Activated CD4-positive, alpha-beta T cell treated with anti-CD3 and anti-CD28 coated beads for 48 hours (primary cell): ENCODE measurements around the gene RGS7BP.

ENCODE experiments used
- DNase-seq: peaks from one replicate; pipeline ENCODE4 v3.0.0-alpha.2; 2020

RGS7BP gene

DNA sequence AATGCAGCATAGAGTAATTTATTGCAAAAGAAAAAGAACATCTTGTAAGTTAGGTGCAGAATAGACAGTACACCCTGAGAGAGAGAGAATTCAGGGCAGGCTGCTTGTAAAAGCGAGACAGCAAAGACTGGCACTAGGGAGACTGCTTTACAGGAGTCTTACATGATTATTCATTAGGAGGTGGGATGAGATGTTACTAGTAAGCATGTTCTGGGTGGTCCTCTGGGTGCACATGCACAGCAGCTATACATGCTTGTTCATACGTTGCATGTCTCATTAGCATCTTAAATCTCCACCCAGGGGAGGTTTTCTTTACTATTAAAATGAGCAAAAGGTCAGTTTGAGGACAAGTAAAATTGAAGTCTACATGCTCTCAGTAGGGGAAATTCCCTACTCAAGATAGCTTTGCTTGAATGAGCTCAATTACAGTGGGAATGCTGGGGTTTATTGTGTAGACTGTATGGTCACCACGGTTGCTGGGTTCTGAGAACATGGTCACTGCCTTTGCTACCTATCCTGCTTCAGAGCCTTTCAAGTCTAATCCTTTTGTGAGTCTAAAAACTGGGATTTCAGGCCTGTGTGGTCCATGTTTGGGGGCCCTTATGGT lies 60.6 kb downstream of the RGS7BP start:
- no peak for DNase-seq

DNA sequence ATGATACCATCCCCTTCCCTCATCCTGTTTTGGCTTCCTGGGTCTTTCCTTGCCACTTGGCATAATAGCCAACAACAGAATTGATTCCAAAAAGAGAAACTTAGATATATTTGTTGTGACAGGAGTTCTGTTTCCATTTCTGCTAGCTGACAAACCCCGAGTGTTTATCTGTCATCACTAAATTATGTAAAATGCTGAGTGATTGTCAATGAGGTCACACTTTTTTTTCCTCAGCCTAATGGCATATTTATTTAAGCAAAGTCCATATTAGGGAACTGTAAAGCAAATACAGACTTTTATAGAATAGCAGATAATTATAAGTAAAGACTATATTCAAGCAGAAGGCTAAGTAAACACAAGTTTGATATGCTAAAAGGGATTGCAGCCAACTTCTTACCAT lies 64.0 kb downstream of the RGS7BP start:
- no peak for DNase-seq

DNA sequence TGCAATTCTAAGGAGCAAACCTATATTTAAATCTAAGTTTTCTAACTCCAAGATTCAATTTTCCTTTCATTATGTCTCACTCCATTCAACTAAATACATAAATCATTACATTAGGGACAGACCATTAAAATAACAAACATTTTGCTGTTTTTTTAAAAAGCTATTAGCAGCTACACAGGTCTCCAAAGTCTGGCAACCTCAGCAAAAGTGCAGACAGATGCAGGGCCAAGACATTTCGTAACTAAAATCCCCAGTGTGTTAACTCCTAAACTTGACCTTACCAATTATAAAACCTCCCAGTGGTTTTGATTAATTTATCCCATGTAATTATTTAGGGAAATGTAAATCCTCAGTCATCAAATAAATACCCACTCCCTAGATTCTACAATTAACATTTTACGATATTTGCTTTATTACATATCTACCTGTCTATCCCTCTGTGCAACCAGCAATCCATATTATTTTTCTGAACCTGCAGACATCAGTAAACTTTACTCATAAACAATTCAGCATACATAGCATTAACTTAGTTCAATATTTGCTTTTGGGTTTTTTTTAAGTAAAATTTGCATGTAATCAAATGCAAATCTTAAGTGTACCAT lies 64.7 kb downstream of the RGS7BP start:
- no peak for DNase-seq

DNA sequence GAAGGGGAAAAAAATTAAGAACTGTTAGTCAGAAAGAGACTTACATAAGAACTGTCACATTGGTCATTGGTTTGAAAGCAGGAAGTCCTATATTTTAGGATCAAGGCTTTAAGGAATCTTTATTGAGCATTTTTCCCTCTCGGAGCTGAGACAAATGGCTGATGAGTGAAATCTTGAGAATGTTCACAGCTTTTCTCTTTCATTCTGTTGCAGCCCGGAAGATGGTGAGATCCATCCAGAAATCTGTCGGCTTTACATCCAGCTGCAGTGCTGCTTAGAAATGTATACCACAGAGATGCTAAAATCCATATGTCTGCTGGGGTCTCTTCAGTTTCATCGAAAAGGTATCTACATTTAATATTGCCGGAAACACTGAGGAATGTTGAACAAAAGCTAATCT lies 69.7 kb downstream of the RGS7BP start:
- no peak for DNase-seq

DNA sequence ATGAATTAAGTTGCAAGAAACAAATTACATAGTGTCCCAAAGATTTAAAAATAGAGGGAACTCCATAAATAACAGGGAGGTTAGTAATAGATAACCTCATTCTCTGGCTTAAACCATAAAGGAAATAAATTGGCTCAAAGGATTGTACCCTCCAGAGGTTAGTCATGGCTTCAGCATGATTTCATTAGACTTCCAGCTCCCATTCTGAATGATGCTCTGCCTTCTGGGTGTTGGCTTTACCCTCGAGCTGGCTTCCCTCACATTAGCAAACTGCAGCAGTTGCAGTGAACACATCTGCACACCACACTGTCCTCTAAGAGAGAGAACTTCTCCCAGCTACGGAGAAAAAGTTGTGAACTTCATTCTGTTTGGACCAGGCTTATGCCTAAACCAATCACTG lies 70.4 kb downstream of the RGS7BP start:
- no peak for DNase-seq

DNA sequence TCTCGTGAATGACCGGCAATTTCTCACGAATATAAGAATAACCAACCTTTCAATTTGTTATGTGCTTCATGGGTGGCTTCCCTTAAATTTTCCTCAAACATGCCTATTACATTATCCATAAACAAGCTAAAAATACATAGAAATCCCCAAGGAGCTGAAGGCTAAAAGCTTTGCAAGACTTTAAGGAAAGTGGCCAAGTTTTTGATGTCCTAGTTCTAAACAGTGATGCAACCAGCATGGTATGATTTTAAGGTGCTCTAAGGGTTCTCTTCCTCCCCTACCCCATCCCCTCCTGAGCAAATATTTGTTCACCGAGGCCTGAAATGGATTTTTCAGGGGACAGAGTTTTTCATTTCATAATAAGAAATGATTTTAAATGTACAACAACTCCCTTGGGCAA lies 79.8 kb downstream of the RGS7BP start:
- no peak for DNase-seq

DNA sequence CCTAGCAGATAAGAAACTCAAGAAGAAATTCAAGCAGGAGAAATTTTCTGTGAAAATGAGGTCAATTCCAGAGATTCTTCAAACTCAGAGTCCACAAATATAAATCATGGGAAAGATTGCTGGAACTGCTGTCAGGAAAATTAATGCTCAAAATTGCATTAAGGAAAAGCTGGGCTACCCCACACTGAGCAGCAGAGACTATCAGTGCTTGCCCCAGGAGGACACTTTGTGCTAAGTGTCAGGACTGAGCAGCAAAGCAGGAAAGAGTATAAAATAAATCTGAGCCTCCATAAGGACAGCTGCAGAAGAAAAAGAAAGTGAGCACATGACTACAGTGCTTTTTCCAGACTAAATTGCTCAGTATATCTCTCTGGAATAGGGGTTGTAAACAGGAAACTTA lies 81.6 kb downstream of the RGS7BP start:
- DNase-seq = no peak

DNA sequence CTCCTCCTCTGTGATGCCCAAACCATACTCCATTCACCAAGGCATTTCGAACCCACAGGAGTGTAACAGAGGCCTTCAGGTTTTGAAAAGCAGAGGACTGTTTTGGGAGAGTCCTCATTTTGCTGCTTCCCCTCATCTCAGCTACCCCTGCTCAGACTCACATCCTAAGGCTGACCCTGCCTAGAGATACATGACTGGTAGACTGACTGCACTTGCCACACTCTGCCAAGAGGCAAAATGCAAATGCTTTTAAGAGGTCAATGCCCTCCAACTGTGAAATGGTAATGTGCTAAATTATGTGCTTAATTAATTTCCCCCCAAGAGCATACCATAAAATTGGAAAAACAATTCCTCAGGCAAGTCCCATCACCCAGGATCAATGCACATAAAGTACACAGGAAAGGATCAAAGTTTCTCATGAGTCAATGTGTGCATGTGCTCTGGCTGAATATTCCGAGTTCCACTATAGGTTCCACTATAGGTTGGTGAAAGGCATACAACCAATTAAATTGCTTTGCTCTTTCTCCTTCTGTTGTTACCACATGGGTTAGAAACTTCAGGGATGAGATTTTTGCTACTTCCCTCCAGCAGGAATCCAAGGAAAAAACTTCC lies 87.0 kb downstream of the RGS7BP start:
- no peak for DNase-seq

DNA sequence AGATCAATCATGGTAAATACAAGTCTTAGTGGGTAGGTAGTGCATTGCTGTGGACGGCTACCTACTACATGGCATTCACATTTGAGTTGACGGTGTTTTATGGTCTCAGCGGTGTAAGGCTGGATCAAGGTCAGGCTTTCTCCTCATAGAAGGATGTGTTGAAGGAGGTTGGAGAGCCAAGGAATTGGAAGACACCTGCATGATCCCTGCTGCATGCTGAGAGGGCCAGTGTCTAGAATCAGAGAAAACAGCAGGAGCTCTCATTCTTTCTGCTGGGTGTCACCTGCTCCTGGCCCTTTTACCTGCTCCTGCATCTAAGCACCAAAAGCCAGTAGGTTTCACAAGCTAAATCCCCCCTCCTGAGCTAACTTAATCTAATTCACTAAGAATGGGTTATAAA lies 88.2 kb downstream of the RGS7BP start:
- DNase-seq = no peak

DNA sequence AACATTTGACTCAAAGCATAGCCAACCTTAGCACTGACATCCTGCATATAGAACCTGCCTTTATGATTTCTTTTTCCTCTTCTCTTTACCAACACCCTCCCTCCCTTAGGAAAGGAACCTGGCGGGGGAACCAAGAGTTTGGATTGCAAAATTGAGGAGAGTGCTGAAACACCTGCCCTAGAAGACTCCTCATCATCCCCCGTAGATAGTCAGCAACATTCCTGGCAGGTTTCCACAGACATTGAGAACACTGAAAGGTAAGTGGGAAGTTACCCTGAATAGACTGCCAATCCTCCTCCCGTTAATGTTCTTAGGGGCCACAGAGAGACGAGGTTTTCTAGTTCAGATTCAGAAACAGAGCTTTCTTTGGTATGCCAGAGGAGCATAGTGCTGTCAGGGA lies 88.8 kb downstream of the RGS7BP start:
- no peak for DNase-seq

DNA sequence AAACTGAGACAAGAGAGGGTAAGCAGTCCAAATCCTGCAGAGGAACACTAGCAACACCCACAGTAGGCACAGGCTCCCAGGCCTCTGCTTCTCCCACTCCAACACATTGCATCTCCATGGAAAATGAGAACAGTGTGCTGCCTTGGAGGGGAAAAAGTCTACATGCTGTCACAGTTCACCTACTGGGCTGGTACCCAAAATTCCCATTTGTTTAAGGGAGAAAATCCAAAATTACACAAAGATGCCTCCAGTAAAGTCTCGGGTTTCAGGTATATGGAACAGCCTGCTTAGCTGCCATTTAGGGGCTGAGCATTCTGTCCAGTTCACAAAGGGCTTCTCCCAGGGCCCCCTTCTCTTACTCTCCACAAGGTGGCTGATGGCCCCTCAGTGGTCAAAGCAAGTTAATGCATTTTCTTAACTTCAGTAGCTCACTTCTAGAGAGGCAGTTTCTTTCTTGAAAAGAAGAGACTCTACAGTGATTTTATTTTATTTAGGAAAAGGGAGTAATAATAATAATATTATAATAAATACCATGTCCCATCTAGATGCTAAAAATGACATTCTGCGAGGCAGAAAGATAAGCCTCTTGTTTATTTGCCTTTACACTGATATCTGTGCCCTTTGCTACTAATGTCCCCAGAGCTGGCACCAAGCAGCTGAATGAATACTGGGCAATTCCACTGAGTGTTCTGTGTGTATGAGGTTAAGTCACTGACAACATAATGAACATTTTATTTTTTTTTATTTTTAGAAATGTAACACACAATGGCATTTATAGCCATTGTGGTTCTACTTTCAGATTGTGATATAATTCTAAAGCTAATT lies 89.4 kb downstream of the RGS7BP start:
- no peak for DNase-seq

DNA sequence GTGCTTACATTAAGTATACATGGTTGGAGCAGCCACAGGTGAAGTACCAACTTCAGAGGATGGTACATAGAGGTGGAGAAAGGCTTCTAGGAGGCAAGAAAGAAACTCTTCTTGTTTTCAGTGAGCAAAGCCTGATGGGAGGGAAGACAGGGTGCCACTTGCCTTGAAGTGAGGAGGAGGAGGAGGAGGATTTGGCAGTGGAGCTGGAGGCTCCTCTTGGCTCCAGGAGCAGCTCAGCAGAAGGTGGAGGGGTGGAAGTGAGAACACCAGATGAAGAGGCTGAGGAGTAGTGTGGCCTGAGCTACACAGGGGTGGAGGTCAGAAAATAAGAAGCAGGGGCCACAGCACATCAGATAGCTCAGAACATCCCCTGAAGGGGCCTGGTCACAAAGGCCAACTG lies 93.4 kb downstream of the RGS7BP start:
- no peak for DNase-seq

DNA sequence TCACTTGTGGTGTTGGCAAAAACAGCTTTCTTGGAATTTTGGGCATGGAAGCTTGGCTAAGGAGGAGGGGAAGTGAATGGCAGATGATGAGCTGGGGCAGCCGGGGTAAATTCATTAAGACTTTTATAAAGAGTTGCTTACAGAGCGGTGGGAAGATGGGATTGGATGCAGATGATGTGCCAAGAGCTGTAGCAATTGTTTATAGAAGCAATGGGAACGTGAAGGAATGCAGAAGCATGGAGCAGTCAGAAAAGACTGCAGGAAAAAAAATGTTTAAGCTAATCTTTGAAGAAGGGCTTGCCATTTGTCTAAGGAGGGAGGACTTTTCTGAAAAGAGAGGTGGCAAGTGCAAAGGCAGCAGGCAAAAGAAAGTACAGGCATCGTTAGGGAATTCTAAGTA lies 97.9 kb downstream of the RGS7BP start:
- DNase-seq = no peak

DNA sequence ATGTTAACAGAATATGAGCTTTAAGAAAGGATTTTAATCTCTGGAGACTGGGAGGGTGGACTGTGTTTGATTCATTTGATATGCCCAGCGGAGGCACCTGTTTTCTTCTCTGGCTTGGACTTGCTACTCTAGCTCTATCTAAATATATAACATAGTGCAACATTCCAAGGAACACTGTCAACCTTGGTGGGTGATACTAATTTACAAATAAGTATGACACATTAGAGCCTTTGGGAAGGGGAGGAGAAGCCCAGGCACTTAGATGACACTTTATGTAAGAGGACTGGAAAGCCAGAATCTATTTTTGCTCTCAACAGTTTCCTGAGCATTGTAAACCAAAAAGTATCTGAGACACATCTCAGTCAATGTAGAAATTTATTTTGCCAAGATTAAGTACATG lies 101.1 kb downstream of the RGS7BP start:
- DNase-seq = no peak

DNA sequence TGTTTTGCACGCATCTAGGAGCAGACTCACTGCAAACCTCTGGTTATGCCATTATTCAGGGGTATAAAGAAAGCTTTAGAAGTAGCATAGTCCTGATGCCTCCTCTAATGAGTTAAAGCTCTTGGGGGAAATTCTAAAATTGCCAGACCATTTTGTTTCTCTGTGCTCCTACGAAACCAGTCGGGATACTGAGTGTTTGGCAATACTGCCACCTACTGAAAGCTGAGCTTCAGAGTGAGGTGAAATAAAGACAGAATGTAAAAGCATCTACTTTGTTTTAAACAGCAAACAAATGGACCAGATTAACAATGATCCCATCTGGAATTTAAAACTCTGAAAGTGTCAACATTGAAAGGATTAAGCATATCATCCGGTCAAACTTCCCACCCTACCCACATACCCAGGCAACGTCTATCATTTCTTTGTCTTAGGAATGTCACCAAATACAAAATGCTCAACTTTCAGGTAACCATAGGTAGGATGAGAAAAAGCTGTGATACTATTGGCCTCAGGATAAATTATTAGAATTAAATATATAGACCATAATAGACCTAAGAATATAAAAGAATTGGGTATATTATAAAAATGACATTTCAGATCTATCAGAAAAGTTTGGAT lies 106.6 kb downstream of the RGS7BP start:
- peak; percentile 11 for DNase-seq

DNA sequence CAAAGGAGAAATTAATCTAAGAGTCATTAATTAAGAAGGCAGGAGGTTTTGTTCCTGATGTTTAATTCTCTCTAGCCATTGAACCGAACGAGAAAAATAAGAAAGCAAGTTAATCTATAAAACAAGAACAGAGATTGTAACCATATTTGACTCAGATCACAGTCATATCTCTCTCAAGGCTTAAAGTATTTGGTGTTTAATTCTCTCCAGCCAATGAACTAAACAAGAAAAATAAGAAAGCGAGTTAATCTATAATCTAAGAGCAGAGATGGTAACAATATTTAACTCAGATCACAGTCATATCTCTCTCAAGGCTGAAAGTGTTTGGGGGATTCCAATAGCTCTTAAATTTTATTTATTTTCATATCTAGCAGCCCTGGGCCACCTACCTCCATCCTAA lies 110.1 kb downstream of the RGS7BP start:
- DNase-seq = no peak

DNA sequence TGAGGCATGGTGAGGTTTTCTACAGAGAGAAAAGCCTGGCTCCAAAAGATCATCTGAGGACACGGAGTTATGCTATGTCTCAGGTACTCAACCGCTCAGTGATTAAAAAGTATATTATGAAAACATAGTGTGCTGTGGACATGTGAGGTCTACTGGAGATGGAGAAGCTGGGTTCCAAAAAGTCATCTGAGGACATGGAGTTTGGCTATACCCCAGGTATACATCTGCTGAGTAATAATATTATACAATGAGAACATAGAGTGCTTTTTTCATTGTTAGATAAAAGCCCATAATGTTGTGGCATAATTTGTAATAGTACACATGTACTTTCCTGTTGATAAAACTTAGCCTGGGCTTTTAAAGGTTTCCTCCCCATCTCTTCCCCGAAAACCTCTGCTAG lies 113.8 kb downstream of the RGS7BP start:
- DNase-seq = no peak

DNA sequence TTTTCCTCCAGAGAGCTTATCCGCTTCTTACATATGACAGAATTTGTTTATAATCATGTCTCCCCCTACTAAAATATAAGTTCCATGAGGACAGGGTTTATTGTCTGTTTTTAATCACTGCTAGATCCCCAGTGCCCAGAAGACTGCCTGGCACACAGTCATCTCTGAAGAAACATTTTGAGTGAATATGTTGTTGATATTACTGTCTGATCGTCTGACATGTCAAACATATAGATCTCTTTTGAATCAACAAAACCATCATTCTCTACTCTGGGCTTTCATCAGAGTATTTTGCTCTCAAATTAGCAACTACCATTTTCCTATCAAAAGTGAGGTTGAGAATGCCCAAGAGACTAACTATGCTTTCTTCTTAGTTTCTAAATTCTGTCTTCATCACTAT lies 117.2 kb downstream of the RGS7BP start:
- DNase-seq = no peak

DNA sequence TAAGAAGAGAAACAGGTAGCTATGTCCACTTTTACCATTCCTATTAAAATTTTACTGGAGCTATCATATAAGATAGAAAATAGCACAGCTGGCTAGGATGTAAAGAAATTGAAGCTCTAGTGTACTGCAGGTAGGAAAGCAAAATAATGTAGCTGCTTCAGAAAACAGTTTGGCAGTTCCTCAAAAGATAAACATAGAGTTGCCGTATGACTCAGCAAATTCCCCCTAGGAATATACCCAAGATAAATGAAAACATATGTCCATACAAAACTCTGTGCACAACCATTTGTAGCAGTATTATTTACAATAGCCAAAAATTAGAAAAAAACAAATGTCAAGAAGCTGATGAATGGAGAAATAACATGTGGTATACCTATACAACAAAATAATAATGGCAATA lies 119.9 kb downstream of the RGS7BP start:
- no peak for DNase-seq

DNA sequence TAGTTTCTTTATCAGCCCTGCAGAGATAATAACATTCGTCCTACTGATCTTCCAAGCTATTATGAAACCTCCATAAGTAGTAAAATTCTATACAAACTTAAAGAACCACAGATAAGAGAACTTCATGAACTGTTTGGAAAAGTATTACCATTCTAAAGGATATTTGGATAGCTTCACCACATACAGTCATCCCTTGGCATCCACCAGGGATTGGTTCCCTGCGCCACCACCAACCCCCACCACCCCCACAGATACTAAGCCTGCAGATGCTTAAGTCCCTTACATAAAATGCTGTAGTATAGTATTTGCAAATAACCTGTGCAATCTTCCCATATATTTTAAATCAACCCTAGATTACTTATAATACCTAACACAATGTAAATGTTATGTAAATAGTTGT lies 123.1 kb downstream of the RGS7BP start:
- DNase-seq = no peak

DNA sequence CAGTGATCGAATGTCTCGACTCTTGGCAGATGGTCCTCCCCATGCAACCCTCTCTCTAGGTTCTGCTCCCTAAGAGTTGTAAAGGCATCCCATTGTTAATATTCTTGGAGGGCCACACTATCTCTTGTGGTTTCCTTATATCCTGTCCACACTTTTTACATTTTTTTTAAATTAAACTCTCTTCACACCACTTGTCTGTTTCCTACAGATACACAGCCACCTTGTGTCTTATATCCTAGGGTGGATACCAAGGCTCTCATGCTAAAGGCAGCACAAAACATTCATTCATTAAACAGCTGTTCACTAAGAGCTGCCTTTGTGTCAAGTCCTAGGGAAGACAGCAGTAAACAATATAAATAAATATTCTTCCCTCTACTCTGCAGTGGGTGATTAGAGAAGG lies 124.0 kb downstream of the RGS7BP start:
- DNase-seq = no peak

DNA sequence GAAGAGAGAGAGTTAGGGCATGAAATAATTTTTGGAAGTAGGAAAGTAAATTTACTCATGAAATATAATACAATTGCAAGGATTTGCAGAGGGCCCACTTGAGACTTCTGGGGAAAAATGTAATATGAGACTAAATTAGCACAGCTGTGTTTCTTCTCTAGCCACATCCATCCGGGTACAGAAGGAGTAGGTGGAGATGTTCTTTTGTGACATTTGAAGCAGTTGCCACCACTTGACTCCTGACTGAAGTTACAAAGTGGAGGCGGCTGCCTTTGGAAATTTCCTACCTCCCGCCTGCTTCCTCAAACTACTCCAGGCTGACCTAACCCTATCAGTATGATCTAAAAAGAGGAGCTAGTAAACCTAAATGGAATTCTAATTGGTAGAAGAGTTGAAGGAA lies 126.4 kb downstream of the RGS7BP start:
- DNase-seq = no peak

DNA sequence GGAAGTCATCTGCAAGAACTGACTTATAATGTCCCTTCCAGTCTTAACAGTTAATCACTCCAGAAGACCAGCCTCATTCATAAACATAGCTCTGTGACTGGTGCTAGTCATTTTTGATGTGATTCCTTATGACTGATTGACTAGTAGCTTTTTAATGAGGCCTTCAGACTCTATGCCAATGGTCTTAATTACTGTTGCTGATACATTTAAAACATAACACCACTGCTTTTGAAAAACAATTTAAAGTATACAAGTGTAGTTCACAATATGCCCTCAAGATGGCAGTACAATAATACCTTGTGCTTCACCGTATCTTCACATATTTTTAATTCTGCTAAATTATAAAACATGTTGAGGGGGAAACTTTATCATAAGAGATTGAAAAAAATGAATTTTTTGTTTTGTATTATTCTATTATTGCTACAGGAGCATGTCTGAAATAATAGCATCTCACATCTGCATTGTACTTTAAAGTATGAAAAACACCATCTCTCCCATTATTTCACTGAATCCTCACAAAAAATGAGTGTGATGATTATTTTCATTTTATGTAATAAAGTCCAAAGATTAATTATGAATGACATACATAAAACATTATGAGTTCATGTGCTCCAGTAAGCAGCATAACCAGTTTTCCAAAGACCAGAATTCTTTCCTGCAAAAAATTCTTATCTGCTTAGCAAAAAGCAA lies 129.3 kb downstream of the RGS7BP start:
- no peak for DNase-seq
